ENCODE measurements around the gene CCNQ. TPM values are rescaled to one million over a fixed set of nuclear protein-coding genes. Genes with fewer than 3 reads are reported as not detected.

CCNQ gene
- total and polyA plus RNA-seq, 2 donors (not counting 3 experiments of a cell fraction or from before 2014, with no cell fraction given): 21.3 to 37.0 TPM

DNA sequence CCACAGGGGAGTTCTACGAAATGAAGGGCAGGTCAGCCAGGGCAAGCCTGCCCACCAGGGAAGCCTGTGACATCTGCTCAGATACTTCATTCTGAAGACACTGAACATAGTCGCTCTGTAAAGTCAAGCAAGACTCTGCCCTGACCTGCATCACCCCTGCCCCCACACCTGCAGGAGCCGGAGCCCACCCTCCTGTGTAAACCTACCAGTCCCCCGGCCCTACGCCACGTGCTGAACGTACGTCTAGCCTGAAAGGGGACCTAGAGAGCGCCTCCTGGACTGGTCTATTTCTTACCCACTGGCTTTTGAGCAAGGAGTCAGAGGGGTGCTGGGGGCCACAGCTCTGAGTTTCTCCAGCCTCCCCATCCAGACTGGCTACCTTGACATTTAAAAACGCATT lies 11.6 kb downstream of the CCNQ start:
- Histone ChIP-seq H3K9ac (replicated peaks; ENCODE audit: extremely low read depth, insufficient read depth, low read length) (no peak overlapping the region), H3K79me2 (ENCODE audit: control insufficient read depth, insufficient read depth, low read length) (no peaks in the 10 kb centered on the region), H4K20me1 (replicated peaks; ENCODE audit: control insufficient read depth, extremely low read depth, insufficient read depth, low read length) (no peaks in the 10 kb centered on the region), H3K4me3 (replicated peaks in 1 of 3; ENCODE audit: insufficient read depth in 1 of 3, low read depth in 1 of 3, low read length in 3 of 3) (no peak overlapping the region), H3K9me3 (replicated peaks; ENCODE audit: control insufficient read depth, insufficient read depth, low read length) (no peaks in the 10 kb centered on the region), H3K9me1 (replicated peaks; ENCODE audit: control insufficient read depth, extremely low read depth, insufficient read depth, low read length) (no peaks in the 10 kb centered on the region), H3K4me2 (ENCODE audit: insufficient read depth, low read length) (no peak overlapping the region), H3K4me1 (ENCODE audit: control insufficient read depth, extremely low read depth, insufficient read depth, low read length) (no peaks in the 10 kb centered on the region), H2AFZ (ENCODE audit: low read depth, low read length) (no peak overlapping the region), H3K27ac (ENCODE audit: insufficient read depth, low read depth, low read length) (no peak overlapping the region), H3K27me3 (ENCODE audit: control insufficient read depth in 2 of 2, insufficient read depth in 2 of 2, low read length in 2 of 2) (no peaks in the 10 kb centered on the region), H3K36me3 (ENCODE audit: control insufficient read depth in 2 of 2, extremely low read depth in 1 of 2, insufficient read depth in 2 of 2, low read length in 2 of 2) (peaks cover 0 to 10% of the 10 kb centered on the region in 2 experiments)
- no peak for FAIRE-seq
- no TSS peak for BruUV-seq (replicated peaks)
- intact Hi-C loops (cut with micrococcal nuclease): no loop called here
- ChIA-PET CTCF (no interaction called here), POLR2A (no interaction called here)
- dilution Hi-C loops (cut with MboI; ENCODE audit: extremely low pct_ligation_motif_present, low sequenced_read_pairs): no loop called here
- DNase-seq (ENCODE audit: low read depth, low spot score): no peak
- TF ChIP-seq GATA2 (IDR thresholded peaks at IDR 0.05; ENCODE audit: insufficient read depth, insufficient read length, low read depth, low read length) (no peak), EZH2 (IDR thresholded peaks at IDR 0.05; ENCODE audit: borderline replicate concordance, low read depth, low read length, severe bottlenecking) (no peak), POLR2A (IDR thresholded peaks at IDR 0.05; ENCODE audit: low read depth, low read length) (no peak), FOS (IDR thresholded peaks at IDR 0.05; ENCODE audit: borderline replicate concordance, insufficient read depth, low read length) (no peak), MYC (IDR thresholded peaks at IDR 0.05; ENCODE audit: low read depth, low read length) (no peak), JUN (IDR thresholded peaks at IDR 0.05; ENCODE audit: borderline replicate concordance, insufficient read depth, insufficient read length, low read depth) (no peak), POLR2AphosphoS5 (IDR thresholded peaks at IDR 0.05; ENCODE audit: insufficient read depth, low read depth, low read length) (no peak)
- TF ChIP-seq, protein P1, sequence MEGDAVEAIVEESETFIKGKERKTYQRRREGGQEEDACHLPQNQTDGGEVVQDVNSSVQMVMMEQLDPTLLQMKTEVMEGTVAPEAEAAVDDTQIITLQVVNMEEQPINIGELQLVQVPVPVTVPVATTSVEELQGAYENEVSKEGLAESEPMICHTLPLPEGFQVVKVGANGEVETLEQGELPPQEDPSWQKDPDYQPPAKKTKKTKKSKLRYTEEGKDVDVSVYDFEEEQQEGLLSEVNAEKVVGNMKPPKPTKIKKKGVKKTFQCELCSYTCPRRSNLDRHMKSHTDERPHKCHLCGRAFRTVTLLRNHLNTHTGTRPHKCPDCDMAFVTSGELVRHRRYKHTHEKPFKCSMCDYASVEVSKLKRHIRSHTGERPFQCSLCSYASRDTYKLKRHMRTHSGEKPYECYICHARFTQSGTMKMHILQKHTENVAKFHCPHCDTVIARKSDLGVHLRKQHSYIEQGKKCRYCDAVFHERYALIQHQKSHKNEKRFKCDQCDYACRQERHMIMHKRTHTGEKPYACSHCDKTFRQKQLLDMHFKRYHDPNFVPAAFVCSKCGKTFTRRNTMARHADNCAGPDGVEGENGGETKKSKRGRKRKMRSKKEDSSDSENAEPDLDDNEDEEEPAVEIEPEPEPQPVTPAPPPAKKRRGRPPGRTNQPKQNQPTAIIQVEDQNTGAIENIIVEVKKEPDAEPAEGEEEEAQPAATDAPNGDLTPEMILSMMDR (IDR thresholded peaks at IDR 0.05; ENCODE audit: extremely low read depth in 1 of 2, insufficient read depth in 1 of 2, low read depth in 1 of 2, low read length in 2 of 2): no peak
- TF ChIP-seq, protein P2, sequence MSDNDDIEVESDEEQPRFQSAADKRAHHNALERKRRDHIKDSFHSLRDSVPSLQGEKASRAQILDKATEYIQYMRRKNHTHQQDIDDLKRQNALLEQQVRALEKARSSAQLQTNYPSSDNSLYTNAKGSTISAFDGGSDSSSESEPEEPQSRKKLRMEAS (IDR thresholded peaks at IDR 0.05; ENCODE audit: insufficient read depth, insufficient read length): no peak
